ENCODE data around the gene GDPD5. TPM values are rescaled to one million over a fixed set of nuclear protein-coding genes. Genes with fewer than 3 reads are reported as not detected.
A peak's percentile ranks its signal among the peaks of the same experiment; 100 is the strongest.

Gene GDPD5
- total RNA-seq, 1 experiment from 2014 or later = 4.0 TPM

DNA sequence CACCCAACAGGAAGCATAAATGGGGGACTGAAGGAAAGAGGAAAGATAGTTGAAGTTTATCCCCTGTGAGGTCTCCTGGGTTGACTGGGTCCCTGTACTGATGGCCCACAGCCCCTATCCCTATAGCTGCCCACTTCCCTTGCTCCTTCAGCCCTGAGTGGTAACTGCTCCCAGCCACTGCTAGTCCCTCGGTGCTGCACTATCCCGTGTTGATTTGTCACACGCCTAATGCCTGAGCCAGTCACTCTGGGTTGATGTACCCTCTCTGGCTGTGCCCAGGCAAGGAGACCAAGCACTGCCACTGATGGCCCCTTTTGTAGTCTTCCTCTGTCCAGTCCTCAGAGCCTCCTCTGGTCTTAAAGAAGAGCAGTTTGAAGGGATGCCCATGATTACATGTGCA is 9.6 kb downstream of the GDPD5 start:
- DNase-seq (ENCODE audit: low spot score) = no peak

- no peak for DNase-seq (ENCODE audit: low spot score)
Observed at GRCh38 chr11:75514596-75514995, 11.1 kb downstream of the GDPD5 start.

GRCh38 chr11:75513250-75513649 is 12.5 kb downstream of the GDPD5 start:
- no peak for DNase-seq (ENCODE audit: low spot score)

DNA sequence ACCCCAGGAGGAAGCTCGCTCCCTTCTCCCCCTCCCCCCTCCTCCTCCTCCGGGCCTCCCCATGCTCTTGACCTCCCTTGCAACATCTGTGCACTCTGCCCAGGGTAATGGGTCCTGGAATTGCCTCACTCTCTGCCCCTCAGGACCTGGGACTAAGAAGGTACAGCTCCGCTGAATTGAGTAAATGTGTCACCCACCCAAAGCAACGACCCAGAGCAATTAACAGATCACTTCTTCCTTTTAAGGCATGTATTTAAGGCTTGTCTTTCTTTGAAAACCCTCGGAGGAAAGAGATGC is 15.1 kb downstream of the GDPD5 start:
- DNase-seq (ENCODE audit: low spot score) = no peak

- DNase-seq (ENCODE audit: low spot score) = no peak
Observed at GRCh38 chr11:75510004-75510722, 15.6 kb downstream of the GDPD5 start.

GRCh38 chr11:75509020-75509720 is 16.6 kb downstream of the GDPD5 start:
- DNase-seq (ENCODE audit: low spot score) = no peak

DNA sequence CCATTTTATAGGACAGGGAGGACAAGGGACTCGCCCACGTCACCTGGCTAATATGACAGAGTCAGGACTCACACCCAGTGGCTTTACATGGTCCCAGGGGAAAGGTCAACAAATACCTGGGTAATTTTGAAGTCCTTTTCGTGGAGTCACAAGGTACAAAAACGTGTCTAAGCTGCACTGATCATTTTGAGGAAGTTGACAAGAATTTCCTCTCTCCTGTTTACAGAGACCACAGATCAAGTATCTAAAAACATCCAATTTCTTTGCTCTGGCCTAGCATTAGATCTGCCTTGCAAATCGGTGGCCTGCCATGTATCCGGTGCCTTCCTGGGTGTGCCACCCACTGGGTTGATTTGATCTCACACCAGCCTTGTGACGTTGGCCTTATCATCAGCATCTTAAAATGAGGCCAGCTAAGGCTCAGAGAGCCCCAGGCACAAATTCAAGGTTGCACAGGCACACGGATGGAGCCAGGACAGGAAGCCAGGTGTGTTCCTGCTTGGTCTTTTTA is 17.6 kb downstream of the GDPD5 start:
- no peak for DNase-seq (ENCODE audit: low spot score)

GRCh38 chr11:75507571-75507970 is 18.2 kb downstream of the GDPD5 start:
- DNase-seq (ENCODE audit: low spot score) = no peak

- no peak for DNase-seq (ENCODE audit: low spot score)
Observed at GRCh38 chr11:75506827-75507226, 18.9 kb downstream of the GDPD5 start.

DNA sequence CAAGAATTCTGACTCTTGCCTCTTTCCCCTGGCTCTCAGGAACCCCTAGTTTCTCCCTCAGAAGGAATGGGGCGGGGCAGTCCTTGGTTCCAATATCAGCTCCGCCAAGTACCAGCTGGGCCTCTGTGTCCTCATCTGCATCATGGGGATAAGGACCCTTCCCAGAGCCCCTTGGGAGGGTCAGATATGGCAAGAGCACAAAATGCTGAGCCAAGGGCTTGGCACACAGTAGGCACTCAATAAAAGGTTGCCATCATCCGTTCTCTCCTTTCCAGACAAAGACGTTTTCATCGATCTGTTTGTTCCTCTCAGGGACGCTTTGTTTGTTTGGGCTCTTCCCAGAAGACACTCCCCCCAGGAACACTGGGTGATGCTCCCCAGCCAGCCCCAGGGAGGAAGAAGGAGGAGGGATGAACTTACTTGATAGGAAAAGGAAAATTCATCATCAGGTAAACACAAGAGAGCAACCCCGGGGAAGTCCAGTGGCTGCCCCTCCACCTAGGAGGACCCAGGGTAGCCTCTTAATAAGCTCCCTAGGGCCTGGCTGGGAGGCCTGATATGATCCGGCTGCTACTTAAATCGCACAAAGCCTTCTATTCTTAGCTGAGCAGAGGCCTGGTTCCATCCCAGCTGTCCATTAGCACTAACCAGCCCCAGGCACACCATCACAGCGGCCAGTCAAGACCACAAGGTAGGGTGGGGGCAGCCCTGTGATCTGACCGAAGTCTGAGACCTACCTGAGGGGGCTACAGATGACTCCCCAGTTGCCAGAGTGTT is 19.6 kb downstream of the GDPD5 start:
- no peak for DNase-seq (ENCODE audit: low spot score)

DNA sequence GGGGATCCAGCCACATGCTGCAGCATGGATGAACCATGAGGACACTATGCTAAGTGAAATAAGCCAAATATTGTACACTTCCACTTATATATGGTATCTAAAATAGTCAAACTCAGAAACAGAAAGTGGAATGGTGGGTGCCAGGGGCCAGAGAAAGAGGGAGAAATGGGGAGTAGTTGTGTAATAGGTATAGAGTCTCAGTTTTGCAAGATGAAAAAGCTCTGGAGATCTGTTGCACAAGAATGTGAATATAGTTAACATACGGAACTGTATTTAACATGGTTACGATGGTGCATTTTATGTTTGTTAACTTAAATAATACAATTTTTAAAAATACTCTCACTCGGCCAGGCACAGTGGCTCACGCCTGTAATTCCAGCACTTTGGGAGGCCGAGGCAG is 21.2 kb downstream of the GDPD5 start:
- no peak for DNase-seq (ENCODE audit: low spot score)

DNA sequence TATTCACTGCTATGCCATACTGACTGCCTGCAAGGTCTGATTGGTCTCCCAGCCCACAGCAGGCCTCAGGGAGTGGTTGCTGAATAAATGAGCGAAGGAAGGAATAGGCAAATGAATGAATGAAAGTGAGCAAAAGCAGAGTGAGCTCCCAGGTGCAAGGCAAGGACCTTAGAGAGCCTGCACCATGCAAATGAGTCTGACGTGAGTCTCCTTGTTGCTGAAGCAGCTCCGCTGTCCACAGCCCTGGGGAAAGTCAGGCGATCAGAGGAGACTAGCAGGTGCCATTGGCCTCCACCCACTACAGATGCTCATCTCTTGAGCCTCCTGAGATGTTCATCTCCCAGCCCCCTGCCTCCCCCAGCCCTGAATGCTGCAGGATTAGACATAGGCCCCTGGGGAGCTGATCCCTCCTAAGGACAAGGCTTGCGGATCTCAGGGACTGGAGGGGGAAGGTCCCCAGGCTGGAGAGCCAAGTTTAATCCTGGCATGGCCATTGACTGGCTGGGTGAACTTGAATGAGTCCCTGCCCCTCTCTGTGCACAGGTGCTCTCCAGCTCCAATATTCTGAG is 22.1 kb downstream of the GDPD5 start:
- DNase-seq (ENCODE audit: low spot score) = no peak

DNA sequence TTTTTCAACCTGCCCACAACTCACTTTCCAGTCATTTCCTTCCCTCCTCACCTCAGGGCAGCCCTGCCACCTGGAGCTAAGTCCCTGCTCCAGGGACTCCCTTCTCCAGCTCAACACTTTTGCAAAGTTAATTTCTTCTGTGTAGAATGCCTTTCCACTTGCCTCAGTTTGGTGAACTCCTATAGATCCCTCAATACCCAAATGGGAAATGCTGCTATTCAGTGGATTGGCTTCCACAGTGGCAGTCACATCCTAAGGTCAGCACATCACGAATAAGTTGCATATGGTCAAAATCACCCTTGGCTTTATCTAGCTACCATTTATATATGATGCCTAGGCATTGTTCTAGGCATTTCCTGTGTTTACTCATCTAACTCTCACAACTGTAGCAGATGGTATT is 23.6 kb downstream of the GDPD5 start:
- DNase-seq (ENCODE audit: low spot score) = no peak

- no peak for DNase-seq (ENCODE audit: low spot score)
Observed at GRCh38 chr11:75500742-75501141, 25.0 kb downstream of the GDPD5 start.

- no peak for DNase-seq (ENCODE audit: low spot score)
Observed at GRCh38 chr11:75499423-75500190, 26.1 kb downstream of the GDPD5 start.

- no peak for DNase-seq (ENCODE audit: low spot score)
Observed at GRCh38 chr11:75498556-75499255, 27.0 kb downstream of the GDPD5 start.

DNA sequence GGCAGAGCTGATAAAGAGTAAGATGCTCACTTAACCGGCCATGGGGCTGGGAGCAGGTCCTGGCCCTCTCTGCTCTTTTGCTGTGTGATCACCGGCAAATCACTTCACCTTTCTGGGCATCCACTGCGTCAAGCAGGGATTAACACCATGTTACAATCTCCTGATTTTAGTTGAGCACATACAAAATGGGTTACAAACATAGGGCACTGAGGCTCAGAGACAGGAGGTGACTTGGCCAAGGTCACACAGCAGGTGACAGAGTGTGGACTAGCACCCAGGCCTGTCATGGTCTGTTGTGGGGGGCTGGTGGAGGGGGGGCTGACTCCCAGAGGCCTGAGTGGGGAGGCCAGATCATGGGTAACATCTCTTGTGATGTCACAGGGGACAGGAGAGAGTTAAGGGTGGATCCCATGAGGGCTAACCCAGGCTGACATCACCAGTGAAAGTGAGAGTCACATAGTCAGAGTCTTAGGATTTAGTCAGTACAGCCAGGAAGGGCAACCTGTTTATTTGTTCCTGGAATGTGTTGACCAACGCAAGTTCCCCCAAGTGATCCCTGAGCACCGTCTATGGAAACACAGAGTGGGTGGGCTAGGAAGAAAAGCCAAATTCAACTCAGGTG is 27.8 kb downstream of the GDPD5 start:
- DNase-seq (ENCODE audit: low spot score) = no peak

GRCh38 chr11:75496305-75496752 is 29.4 kb downstream of the GDPD5 start:
- peak; percentile 32 for DNase-seq (ENCODE audit: low spot score)

GRCh38 chr11:75495749-75496304 is 29.9 kb downstream of the GDPD5 start:
- DNase-seq (ENCODE audit: low spot score) = no peak

- DNase-seq (ENCODE audit: low spot score) = no peak
Observed at GRCh38 chr11:75493626-75494025, 32.1 kb downstream of the GDPD5 start.

Measured in HT-29 (cell line).